GM12872 (cell line): Measurements from ENCODE around the gene TSC22D1.

Experiments
- CTCF ChIP-seq: IDR thresholded peaks from 3 replicates; pipeline ENCODE4 v1.5.1; 2011; ENCODE audit warnings: low read depth, mild to moderate bottlenecking, low read length, moderate library complexity; ENCODE audit not compliant: insufficient read depth

TSC22D1 gene

GRCh38 chr13:44438234-44438579, 137.9 kb downstream of the TSC22D1 start:
- TF ChIP-seq CTCF = no peak

- TF ChIP-seq CTCF = 0 out of 3 replicates have a peak, but pooled peaks have one; percentile 11
Observed at GRCh38 chr13:44437356-44438233, 138.5 kb downstream of the TSC22D1 start.

- TF ChIP-seq CTCF = no peak
Observed at GRCh38 chr13:44436589-44437337, 139.4 kb downstream of the TSC22D1 start.

GRCh38 chr13:44435919-44436510, 140.1 kb downstream of the TSC22D1 start:
- no peak for TF ChIP-seq CTCF

GRCh38 chr13:44435142-44435918, 140.8 kb downstream of the TSC22D1 start:
- no peak for TF ChIP-seq CTCF

GRCh38 chr13:44434766-44435141, 141.4 kb downstream of the TSC22D1 start:
- no peak for TF ChIP-seq CTCF
